Activated CD8-positive, alpha-beta memory T cell treated with anti-CD3 and anti-CD28 coated beads, Interleukin-2, amount 10 ng/mL, durations not matched to agents 7 days and 5 days (primary cell): ENCODE measurements around the gene PORCN. TPM values are rescaled to one million over a fixed set of nuclear protein-coding genes. Genes with fewer than 3 reads are reported as not detected.

ENCODE experiments used
- ATAC-seq: fragments of 150-1000 bp; cut with Tn5 transposase; one replicate; pipeline ENCODE4 v1.10.0; 2021; ENCODE audit warnings: moderate library complexity
- CTCF ChIA-PET: fragments of 350-600 bp; sonication (Branson Sonifier 250); formaldehyde crosslinking; loops from one replicate; lab custom pipeline; 2021; ENCODE audit warnings: antibody characterized with exemption; lab: Charles Lee
- DNase-seq: peaks from one replicate; pipeline ENCODE4 v3.0.0-alpha.2; 2020
- H3K27ac Mint-ChIP-seq: one replicate; pipeline ENCODE4 v1.8.0; 2021; ENCODE audit warnings: mild to moderate bottlenecking, mixed read lengths
- H3K27me3 Mint-ChIP-seq: one replicate; pipeline ENCODE4 v1.8.0; 2021; ENCODE audit warnings: mixed read lengths
- H3K36me3 Mint-ChIP-seq: one replicate; pipeline ENCODE4 v1.8.0; 2021; ENCODE audit warnings: mild to moderate bottlenecking, mixed read lengths
- H3K4me1 Mint-ChIP-seq: one replicate; pipeline ENCODE4 v1.8.0; 2021; ENCODE audit warnings: mixed read lengths
- H3K4me3 Mint-ChIP-seq: one replicate; pipeline ENCODE4 v1.8.0; 2021; ENCODE audit warnings: mild to moderate bottlenecking, moderate library complexity, mixed read lengths
- H3K9me3 Mint-ChIP-seq: one replicate; pipeline ENCODE4 v1.8.0; 2022; ENCODE audit warnings: low read depth, mixed read lengths
- total RNA-seq, 2 experiments: library from RNA; stranded (reverse); gene quantifications; one replicate each; pipeline ENCODE4 v1.2.3, GENCODE V29; 2021

Gene PORCN
- 10 to 100 TPM; 22.4 to 25.7 TPM for total RNA-seq

GRCh38 chrX:48508400-48509244 lies at the start of gene PORCN:
Gene PORCN (plus strand): TSS chrX:48508992. CDS start chrX:48509821, 829 bp downstream.
- Mint-ChIP-seq H3K36me3 (peaks cover 9% of the 10 kb centered on the region), H3K4me1 (peaks cover 30% of the 10 kb centered on the region), H3K27ac (peak within 1 kb of the TSS; percentile 84), H3K4me3 (peak within 1 kb of the TSS; percentile 90), H3K9me3 (no peaks in the 10 kb centered on the region), H3K27me3 (no peaks in the 10 kb centered on the region)
- peak; percentile 98 for ATAC-seq
- CTCF ChIA-PET: interaction anchor here (1.6 to 2.3 kb wide), 2 partner anchors 15 to 31 kb away, joined by 5 to 8 read pairs; partner anchors contain the start of gene TBC1D25
- DNase-seq: peak; percentile 87

- H3K27ac Mint-ChIP-seq: no peak overlapping the region
- CTCF ChIA-PET: no interaction called here
Observed at GRCh38 chrX:48459483-48459882, 49.3 kb upstream of the PORCN start.

GRCh38 chrX:48460031-48460430 lies 48.8 kb upstream of the PORCN start:
- Mint-ChIP-seq H3K27me3 (no peaks in the 10 kb centered on the region), H3K4me1 (peaks cover 16% of the 10 kb centered on the region), H3K4me3 (no peak overlapping the region), H3K27ac (no peak overlapping the region), H3K9me3 (no peaks in the 10 kb centered on the region), H3K36me3 (peaks cover 35% of the 10 kb centered on the region)
- CTCF ChIA-PET: no interaction called here
- ATAC-seq: no peak
- DNase-seq: no peak

More at GRCh38 chrX:48459483-48459882, 49.3 kb upstream of the PORCN start:
- no peaks in the 10 kb centered on the region for H3K9me3 Mint-ChIP-seq
- no peak for DNase-seq
- no peaks in the 10 kb centered on the region for H3K27me3 Mint-ChIP-seq
- H3K36me3 Mint-ChIP-seq: peaks cover 34% of the 10 kb centered on the region
- H3K4me3 Mint-ChIP-seq: no peak overlapping the region
- no peak for ATAC-seq
- peaks cover 15% of the 10 kb centered on the region for H3K4me1 Mint-ChIP-seq

DNA sequence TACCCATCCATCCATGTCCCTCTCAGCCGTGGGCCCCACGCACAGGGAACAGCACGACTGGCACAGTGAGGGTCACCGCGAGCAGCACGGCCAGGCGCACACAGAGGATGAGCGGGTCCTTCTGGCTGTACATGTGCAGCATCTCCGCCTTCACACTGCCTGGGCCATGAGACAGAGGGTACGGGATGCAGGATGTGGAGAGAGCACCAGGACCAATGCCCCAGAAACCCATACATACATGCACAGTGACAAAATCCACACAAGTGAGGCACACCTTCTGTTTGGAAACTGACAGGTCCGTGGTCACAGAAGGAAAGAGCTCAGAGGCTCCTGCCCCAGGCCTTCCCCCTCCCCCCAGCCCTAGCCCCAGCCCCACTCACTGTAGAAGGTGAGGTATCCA lies 48.2 kb upstream of the PORCN start:
- H3K27me3 Mint-ChIP-seq: no peaks in the 10 kb centered on the region
- H3K27ac Mint-ChIP-seq: no peak overlapping the region
- H3K36me3 Mint-ChIP-seq: peaks cover 40% of the 10 kb centered on the region
- H3K4me3 Mint-ChIP-seq: no peak overlapping the region
- H3K9me3 Mint-ChIP-seq: no peaks in the 10 kb centered on the region
- peaks cover 22% of the 10 kb centered on the region for H3K4me1 Mint-ChIP-seq
- DNase-seq (no peak), ATAC-seq (no peak)
- CTCF ChIA-PET: no interaction called here

- H3K4me3 Mint-ChIP-seq: no peak overlapping the region
- H3K36me3 Mint-ChIP-seq: peaks cover 47% of the 10 kb centered on the region
- ATAC-seq (no peak), DNase-seq (no peak)
- no peak overlapping the region for H3K27ac Mint-ChIP-seq
- peaks cover 28% of the 10 kb centered on the region for H3K4me1 Mint-ChIP-seq
- no peaks in the 10 kb centered on the region for H3K9me3 Mint-ChIP-seq
- no peaks in the 10 kb centered on the region for H3K27me3 Mint-ChIP-seq
- CTCF ChIA-PET: interaction anchor here (1.5 kb wide), 1 partner anchor 13 kb away, joined by 3 read pairs; no protein-coding TSS in a partner anchor
Observed at GRCh38 chrX:48461830-48462229, 47.0 kb upstream of the PORCN start.

DNA sequence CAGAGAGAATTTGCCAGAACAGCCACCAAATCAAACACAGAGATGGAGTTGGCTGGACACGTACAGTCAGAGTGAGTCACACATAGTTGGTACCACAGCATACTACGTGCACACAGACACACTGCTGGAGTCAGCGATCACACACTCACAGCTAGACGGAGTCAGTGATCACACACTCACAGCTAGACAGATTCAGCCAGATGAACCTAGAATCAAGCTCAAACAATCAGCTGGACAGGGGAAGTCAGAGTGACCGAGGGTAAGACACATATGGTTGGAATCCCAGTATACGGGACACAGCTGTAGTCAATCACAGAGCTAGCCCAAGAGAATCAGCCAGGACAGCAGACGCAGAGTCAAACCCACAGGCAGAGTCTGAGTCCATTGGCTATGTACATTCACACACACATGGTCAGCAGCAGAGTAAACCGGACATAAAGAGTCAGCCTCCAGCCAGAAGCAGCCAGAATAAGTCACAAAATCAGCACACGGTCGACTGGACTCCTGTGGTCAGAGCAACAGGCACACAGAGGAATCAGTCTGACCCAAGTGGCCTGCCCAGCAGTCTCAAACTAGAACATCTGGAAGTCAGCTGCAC lies 43.4 kb upstream of the PORCN start:
- CTCF ChIA-PET: no interaction called here
- H3K36me3 Mint-ChIP-seq: peaks cover 40% of the 10 kb centered on the region
- no peak for DNase-seq
- H3K4me3 Mint-ChIP-seq: no peak overlapping the region
- ATAC-seq: no peak
- no peaks in the 10 kb centered on the region for H3K9me3 Mint-ChIP-seq
- H3K27ac Mint-ChIP-seq: no peak overlapping the region
- no peaks in the 10 kb centered on the region for H3K27me3 Mint-ChIP-seq
- peaks cover 46% of the 10 kb centered on the region for H3K4me1 Mint-ChIP-seq

DNA sequence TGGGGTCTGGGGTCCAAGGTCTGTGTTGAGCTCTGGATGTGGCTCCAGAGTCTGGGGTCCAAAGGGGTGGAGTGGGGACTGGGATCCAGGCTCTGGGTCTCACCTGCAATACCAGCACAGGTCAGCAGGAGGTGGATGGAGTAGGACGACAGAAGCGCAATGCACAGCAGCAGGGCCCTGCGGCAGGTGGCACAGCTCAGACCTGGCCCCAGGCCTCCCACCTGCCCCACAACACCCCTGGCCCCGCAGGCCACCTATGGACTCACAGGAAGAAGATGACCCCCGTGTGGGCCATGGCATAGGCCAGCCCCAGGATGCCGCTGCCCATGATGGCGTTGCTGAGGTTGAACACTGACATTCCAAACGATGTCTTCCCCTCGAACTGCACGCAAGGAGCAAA lies 42.1 kb upstream of the PORCN start:
- peak overlapping the region; percentile 41 for H3K4me3 Mint-ChIP-seq
- no peaks in the 10 kb centered on the region for H3K27me3 Mint-ChIP-seq
- no peak for ATAC-seq
- H3K27ac Mint-ChIP-seq: no peak overlapping the region
- peaks cover 33% of the 10 kb centered on the region for H3K36me3 Mint-ChIP-seq
- H3K9me3 Mint-ChIP-seq: no peaks in the 10 kb centered on the region
- peaks cover 47% of the 10 kb centered on the region for H3K4me1 Mint-ChIP-seq
- CTCF ChIA-PET: interaction anchor here (0.9 to 1.7 kb wide), 2 partner anchors 8 to 383 kb away, joined by 3 to 4 read pairs; no protein-coding TSS in a partner anchor
- DNase-seq: no peak

DNA sequence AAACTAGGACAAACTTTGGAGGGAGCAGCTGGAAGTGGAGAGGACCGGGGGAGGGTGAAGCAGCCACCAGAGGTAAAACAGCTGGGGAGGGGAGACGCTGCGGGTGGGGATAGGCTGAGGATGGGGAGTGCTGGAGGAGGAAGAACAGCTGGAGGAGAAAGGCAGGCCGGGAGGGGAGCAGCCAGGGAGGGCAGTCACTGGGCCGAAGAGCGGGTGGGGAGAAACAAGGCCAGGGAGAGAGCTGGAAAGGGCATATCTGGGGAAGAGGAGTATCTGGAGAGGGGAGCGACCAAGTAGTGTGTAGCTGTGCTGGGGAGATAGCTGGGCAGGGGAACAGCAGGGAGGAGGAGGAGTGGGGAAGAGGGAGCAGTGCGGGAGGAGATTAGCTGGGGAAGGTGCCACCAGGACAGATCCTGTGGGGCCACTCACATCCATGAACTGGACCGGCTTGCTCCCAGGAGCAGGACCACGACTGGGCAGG lies 41.5 kb upstream of the PORCN start:
- no peak for DNase-seq
- Mint-ChIP-seq H3K27me3 (no peaks in the 10 kb centered on the region), H3K36me3 (peaks cover 33% of the 10 kb centered on the region), H3K4me1 (peaks cover 45% of the 10 kb centered on the region), H3K9me3 (no peaks in the 10 kb centered on the region), H3K4me3 (peak overlapping the region; percentile 91), H3K27ac (peak overlapping the region; percentile 38)
- CTCF ChIA-PET: interaction anchor here (1.6 to 1.7 kb wide), 2 partner anchors 27 to 384 kb away, joined by 4 read pairs; no protein-coding TSS in a partner anchor
- ATAC-seq: no peak

DNA sequence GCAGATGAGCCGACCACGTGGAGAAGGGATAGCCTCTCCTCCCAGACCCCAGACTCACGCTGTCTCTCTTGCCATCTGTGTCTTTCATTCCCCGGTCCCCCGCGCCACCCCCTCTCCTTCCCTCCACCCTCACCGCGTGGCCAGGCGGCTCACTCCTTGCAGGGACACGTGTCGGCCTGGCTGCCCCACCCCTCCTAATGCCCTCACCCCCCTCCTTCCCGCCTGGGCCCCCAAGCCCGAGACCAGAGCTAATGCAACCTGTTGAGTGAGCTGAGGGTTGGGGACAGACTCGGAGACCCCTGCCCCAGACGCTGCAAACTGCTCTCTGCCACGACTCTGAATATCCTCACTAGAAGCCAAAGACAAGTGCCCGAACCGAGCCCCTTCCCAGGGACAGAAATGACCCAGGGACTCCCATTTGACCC lies 40.5 kb upstream of the PORCN start:
- H3K4me1 Mint-ChIP-seq: peaks cover 40% of the 10 kb centered on the region
- DNase-seq: peak; percentile 59

GRCh38 chrX:48468693-48469691 lies 39.8 kb upstream of the PORCN start:
- Mint-ChIP-seq H3K27ac (peak overlapping the region; percentile 89), H3K36me3 (peaks cover 25% of the 10 kb centered on the region), H3K4me3 (peak overlapping the region; percentile 91), H3K4me1 (peaks cover 40% of the 10 kb centered on the region), H3K27me3 (no peaks in the 10 kb centered on the region), H3K9me3 (no peaks in the 10 kb centered on the region)
- CTCF ChIA-PET: interaction anchor here (1.0 to 2.2 kb wide), 4 partner anchors 25 to 105 kb away, joined by 3 to 7 read pairs (median 5); partner anchors contain the start of genes RBM3 and TBC1D25
- DNase-seq: peak; percentile 67
- ATAC-seq: peak; percentile 78

More for the DNA sequence above, 40.5 kb upstream of the PORCN start:
- peak; percentile 59 for ATAC-seq
- Mint-ChIP-seq H3K4me3 (peak overlapping the region; percentile 91), H3K36me3 (peaks cover 26% of the 10 kb centered on the region), H3K27me3 (no peaks in the 10 kb centered on the region), H3K27ac (peak overlapping the region; percentile 89), H3K9me3 (no peaks in the 10 kb centered on the region)
- CTCF ChIA-PET: interaction anchor here (1.0 to 2.2 kb wide), 4 partner anchors 26 to 106 kb away, joined by 3 to 7 read pairs (median 5); partner anchors contain the start of genes RBM3 and TBC1D25

GRCh38 chrX:48470110-48470832 lies 38.5 kb upstream of the PORCN start, which contains the start of gene SLC38A5:
Gene SLC38A5 (minus strand): TSS chrX:48470260. CDS start chrX:48467924, 2,336 bp downstream.
- peak within 1 kb of the TSS; percentile 91 for H3K4me3 Mint-ChIP-seq
- H3K9me3 Mint-ChIP-seq: no peaks in the 10 kb centered on the region
- H3K27me3 Mint-ChIP-seq: no peaks in the 10 kb centered on the region
- peaks cover 18% of the 10 kb centered on the region for H3K36me3 Mint-ChIP-seq
- CTCF ChIA-PET: interaction anchor here (2.2 kb wide), 1 partner anchor 69 kb away, joined by 7 read pairs; the partner anchor contains the start of gene TBC1D25
- peak within 1 kb of the TSS; percentile 89 for H3K27ac Mint-ChIP-seq
- DNase-seq (no peak), ATAC-seq (no peak)
- H3K4me1 Mint-ChIP-seq: peaks cover 43% of the 10 kb centered on the region

DNA sequence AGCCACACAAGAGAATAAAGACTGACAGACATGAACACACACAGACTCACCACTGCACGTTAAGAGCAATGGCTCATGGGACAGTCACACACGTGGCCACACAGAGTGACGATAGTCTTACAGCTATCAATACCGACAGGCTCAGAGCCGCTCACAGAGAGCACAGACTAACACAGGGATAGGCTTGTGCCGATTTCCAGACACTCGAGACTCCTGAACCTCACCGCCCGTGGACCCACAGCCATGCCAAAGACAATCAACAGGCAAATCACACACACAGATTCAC lies 38.0 kb upstream of the PORCN start:
- peaks cover 38% of the 10 kb centered on the region for H3K4me1 Mint-ChIP-seq
- no peak overlapping the region for H3K4me3 Mint-ChIP-seq
- ATAC-seq: no peak
- H3K9me3 Mint-ChIP-seq: no peaks in the 10 kb centered on the region
- peaks cover 13% of the 10 kb centered on the region for H3K36me3 Mint-ChIP-seq
- H3K27ac Mint-ChIP-seq: peak overlapping the region; percentile 50
- CTCF ChIA-PET: no interaction called here
- no peak for DNase-seq
- no peaks in the 10 kb centered on the region for H3K27me3 Mint-ChIP-seq
